ACC112 (cell line): ENCODE measurements around the gene MIDN.
"Not testable (repeated sequence)": the region's sequence is repeated elsewhere in the genome, so short reads cannot be mapped to it uniquely, and the experiment has no call there.

Experiments used
- H2AFZ ChIP-seq: fragments of 200-600 bp; sonication (generic); one replicate; pipeline ENCODE4 v1.6.0; 2017; ENCODE audit warnings: antibody characterized with exemption, low read length; ENCODE audit not compliant: unreplicated experiment
- H3K27ac ChIP-seq: fragments of 200-600 bp; sonication (generic); 2 replicates; pipeline ENCODE4 v1.5.1; 2014; ENCODE audit warnings: low read depth, mild to moderate bottlenecking, antibody characterized with exemption, low read length, moderate library complexity
- H3K27me3 ChIP-seq: fragments of 200-600 bp; sonication (generic); 2 replicates; pipeline ENCODE4 v1.6.1; 2014; ENCODE audit warnings: mild to moderate bottlenecking, antibody characterized with exemption, low read length, moderate library complexity, mixed read lengths; ENCODE audit not compliant: insufficient read depth
- H3K36me3 ChIP-seq: fragments of 200-600 bp; sonication (generic); 2 replicates; pipeline ENCODE4 v1.6.1; 2016; ENCODE audit warnings: mild to moderate bottlenecking, antibody characterized with exemption, low read length, moderate library complexity, mixed read lengths; ENCODE audit not compliant: insufficient read depth
- H3K4me1 ChIP-seq: fragments of 200-600 bp; sonication (generic); one replicate; pipeline ENCODE4 v1.6.1; 2016; ENCODE audit warnings: low read length, mixed read lengths; ENCODE audit not compliant: insufficient read depth, unreplicated experiment, control insufficient read depth
- H3K4me3 ChIP-seq: fragments of 200-600 bp; sonication (generic); 2 replicates; pipeline ENCODE4 v1.5.1; 2014; ENCODE audit warnings: mild to moderate bottlenecking, low read depth, low read length
- H3K79me2 ChIP-seq: fragments of 200-600 bp; sonication (generic); one replicate; pipeline ENCODE4 v1.6.0; 2016; ENCODE audit warnings: low read length; ENCODE audit not compliant: control insufficient read depth, unreplicated experiment, insufficient read depth

MIDN gene

DNA sequence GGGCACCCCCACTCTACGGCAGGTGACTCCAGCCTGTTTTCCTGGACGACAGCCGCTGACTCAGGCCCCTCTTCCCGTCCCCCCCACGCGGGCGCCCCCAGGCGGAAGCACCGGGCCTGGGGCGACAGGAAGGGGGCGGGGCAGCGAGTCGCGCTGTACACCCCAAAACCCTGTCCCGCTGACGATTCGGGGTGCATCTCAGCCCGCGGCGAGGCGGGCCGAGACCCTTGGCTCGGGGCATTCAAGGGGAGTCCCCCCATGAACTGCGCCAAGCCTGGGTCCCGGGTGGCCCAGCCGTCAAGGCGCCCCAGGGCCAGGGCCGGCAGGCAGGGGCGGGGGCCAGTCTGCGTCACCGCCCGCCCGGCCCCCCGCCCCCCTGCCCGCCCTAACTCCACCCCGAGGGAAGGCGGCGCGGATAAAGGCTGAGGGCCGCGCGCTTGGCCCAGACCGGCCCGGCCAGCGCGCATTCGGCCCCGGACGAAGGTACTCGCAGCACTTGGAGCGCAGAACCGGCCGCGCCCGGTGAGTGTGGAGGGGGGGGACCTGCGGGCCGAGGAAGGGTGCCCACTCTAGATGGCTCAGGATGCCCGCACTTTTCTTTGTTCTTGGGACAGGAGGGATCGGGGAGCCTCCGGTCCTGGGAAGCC lies at the start of gene MIDN:
Gene MIDN, plus strand, starts transcription at position 445 of the 647 bp plus-strand sequence. CDS start 1,714 bp downstream, outside the sequence.
- Histone ChIP-seq H3K4me1 (peaks cover 23% of the 10 kb centered on the region), H3K27ac (peak within 1 kb of the TSS; percentile 97), H2AFZ (no peak within 1 kb of the TSS), H3K4me3 (peak within 1 kb of the TSS; percentile 94), H3K27me3 (no peaks in the 10 kb centered on the region), H3K79me2 (peaks cover 24% of the 10 kb centered on the region), H3K36me3 (peaks cover 10% of the 10 kb centered on the region; the same call in 1 of the 2 replicates)

DNA sequence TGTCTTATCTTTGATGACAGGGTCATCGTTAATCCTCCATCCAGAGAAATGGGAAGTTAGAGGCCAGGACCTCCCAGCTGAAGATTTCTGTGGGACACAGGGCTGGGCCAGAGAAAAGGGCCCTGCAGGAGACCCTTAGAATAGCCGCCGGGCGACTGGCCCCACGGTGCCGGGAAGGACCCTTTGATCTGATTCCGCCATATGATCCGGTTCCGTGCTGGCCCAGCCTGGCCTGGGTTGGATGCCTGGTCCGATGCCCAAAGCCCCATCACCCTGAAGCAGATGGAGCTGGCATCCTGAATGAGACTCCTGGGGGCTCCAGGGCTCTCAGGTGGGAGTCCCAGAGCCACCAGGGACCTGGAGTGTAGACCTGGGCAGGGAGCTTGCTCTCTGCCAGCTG lies 48.9 kb upstream of the MIDN start:
- Histone ChIP-seq H3K4me1 (peaks cover 3% of the 10 kb centered on the region), H3K4me3 (no peak overlapping the region), H3K27me3 (no peaks in the 10 kb centered on the region), H2AFZ (no peak overlapping the region), H3K79me2 (no peaks in the 10 kb centered on the region), H3K36me3 (no peaks in the 10 kb centered on the region), H3K27ac (no peak overlapping the region)

DNA sequence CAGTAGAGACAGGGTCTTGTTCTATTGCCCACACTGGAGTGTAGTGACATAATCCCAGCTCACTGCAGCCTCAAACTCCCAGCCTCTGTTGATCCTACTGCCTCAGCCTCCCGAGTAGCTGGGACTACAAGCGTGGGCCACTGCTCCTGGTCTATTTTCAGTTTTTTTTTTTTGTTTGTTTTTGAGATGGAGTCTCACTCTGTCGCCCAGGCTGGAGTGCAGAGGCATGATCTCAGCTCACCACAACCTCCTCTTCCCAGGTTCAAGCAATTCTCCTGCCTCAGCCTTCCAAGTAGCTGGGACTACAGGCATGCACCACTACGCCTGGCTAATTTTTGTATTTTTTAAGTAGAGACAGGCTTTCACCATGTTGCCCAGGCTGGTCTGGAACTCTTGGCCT lies 47.8 kb upstream of the MIDN start:
- H2AFZ ChIP-seq, H3K79me2 ChIP-seq, H3K4me3 ChIP-seq, H3K27me3 ChIP-seq, H3K27ac ChIP-seq, H3K36me3 ChIP-seq, H3K4me1 ChIP-seq: not testable (repeated sequence)

DNA sequence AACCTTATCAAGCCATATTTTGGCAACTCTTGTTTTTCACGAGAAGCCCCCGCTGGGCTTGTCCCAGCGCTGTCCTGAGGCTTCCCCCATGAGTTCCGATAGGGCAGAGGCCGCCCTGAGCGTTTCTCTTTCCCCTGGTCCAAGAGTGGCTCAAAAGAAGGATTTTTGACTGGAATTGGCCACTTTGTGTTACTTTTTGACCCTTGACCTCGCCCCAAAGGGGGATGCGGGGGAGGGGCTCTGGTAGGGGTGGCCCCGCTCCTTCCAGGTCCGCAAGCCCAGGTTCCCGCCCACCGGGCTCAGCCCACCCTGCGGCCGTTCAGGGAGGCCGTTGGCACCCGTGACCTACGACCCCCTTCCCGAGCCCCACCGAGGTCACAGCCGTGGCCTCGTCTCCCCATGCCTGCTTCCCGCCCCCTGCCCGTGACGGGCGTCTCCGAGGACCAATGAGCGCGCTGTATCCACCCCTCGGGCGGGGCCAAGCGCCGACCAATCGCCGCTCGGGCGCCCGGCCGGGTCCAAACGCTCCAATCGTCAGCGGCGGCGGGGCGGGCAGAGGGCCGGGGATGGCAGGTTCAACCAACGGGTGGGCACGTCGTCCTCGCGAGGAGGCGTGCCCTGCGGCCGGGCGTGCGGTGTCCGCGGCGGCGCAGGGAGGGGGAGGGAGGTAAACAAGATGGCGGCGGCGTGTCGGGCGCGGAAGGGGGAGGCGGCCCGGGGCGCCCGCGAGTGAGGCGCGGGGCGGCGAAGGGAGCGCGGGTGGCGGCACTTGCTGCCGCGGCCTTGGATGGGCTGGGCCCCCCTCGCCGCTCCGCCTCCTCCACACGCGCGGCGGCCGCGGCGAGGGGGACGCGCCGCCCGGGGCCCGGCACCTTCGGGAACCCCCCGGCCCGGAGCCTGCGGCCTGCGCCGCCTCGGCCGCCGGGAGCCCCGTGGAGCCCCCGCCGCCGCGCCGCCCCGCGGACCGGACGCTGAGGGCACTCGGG lies 43.0 kb upstream of the MIDN start, which contains the start of gene STK11:
Gene STK11, plus strand, starts transcription at position 665 of the 986 bp plus-strand sequence. CDS start 1,136 bp downstream, outside the sequence.
- Histone ChIP-seq H3K4me3 (peak within 1 kb of the TSS; percentile 94), H3K27me3 (no peaks in the 10 kb centered on the region), H3K79me2 (peaks cover 26% of the 10 kb centered on the region), H3K27ac (peak within 1 kb of the TSS; percentile 19; the same call in 1 of the 2 replicates), H3K36me3 (no peaks in the 10 kb centered on the region), H3K4me1 (peaks cover 3% of the 10 kb centered on the region), H2AFZ (peak within 1 kb of the TSS; percentile 37)

DNA sequence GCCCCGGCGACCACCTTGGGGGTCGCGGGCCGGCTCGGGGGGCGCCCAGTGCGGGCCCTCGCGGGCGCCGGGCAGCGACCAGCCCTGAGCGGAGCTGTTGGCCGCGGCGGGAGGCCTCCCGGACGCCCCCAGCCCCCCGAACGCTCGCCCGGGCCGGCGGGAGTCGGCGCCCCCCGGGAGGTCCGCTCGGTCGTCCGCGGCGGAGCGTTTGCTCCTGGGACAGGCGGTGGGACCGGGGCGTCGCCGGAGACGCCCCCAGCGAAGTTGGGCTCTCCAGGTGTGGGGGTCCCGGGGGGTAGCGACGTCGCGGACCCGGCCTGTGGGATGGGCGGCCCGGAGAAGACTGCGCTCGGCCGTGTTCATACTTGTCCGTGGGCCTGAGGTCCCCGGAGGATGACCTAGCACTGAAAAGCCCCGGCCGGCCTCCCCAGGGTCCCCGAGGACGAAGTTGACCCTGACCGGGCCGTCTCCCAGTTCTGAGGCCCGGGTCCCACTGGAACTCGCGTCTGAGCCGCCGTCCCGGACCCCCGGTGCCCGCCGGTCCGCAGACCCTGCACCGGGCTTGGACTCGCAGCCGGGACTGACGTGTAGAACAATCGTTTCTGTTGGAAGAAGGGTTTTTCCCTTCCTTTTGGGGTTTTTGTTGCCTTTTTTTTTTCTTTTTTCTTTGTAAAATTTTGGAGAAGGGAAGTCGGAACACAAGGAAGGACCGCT lies 42.1 kb upstream of the MIDN start:
- no peak overlapping the region for H2AFZ ChIP-seq
- H3K27me3 ChIP-seq = no peaks in the 10 kb centered on the region
- H3K36me3 ChIP-seq = no peaks in the 10 kb centered on the region
- peak overlapping the region; percentile 19; the same call in 1 of the 2 replicates for H3K27ac ChIP-seq
- peak overlapping the region; percentile 94 for H3K4me3 ChIP-seq
- peaks cover 3% of the 10 kb centered on the region for H3K4me1 ChIP-seq
- H3K79me2 ChIP-seq = peaks cover 28% of the 10 kb centered on the region

DNA sequence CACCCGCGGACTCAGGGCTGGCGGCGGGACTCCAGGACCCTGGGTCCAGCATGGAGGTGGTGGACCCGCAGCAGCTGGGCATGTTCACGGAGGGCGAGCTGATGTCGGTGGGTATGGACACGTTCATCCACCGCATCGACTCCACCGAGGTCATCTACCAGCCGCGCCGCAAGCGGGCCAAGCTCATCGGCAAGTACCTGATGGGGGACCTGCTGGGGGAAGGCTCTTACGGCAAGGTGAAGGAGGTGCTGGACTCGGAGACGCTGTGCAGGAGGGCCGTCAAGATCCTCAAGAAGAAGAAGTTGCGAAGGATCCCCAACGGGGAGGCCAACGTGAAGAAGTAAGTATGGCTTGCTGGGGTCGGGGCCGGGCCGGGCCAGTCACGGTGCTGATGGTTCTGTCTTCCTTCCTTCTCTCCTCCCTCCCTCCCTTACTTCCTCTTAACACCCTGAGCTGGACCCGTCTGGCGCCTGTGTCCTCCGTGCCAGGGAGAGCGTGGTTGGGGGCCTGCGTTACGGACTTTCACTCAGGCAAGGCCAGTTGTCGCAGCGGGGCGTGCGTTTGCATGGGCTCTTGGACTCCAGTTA lies 41.4 kb upstream of the MIDN start:
- Histone ChIP-seq H3K4me3 (peak overlapping the region; percentile 94), H3K27me3 (no peaks in the 10 kb centered on the region), H3K4me1 (peaks cover 3% of the 10 kb centered on the region), H3K79me2 (peaks cover 34% of the 10 kb centered on the region), H3K36me3 (no peaks in the 10 kb centered on the region), H2AFZ (no peak overlapping the region), H3K27ac (peak overlapping the region; percentile 19; the same call in 1 of the 2 replicates)

DNA sequence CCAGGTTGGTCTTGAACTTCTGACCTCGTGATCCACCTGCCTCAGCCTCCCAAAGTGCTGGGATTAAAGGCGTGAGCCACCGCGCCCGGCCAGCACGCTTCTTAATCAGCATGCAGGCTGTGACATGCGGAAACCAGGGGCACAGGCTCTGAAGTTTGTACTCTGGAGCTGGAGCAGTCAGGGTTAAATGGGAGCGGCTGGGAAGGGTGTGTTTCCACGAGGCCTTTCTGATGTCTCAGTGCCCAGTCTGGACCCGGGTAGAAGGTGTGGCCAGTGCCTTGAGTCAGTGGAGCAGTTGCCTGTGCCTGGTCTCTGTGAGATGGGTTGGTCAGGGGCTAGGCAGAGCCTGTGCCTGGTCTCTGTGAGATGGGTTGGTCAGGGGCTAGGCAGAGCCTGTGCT lies 39.6 kb upstream of the MIDN start:
- not testable (repeated sequence) for H3K27ac ChIP-seq, H2AFZ ChIP-seq, H3K4me1 ChIP-seq, H3K4me3 ChIP-seq, H3K36me3 ChIP-seq, H3K27me3 ChIP-seq
- H3K79me2 ChIP-seq = peaks cover 39% of the 10 kb centered on the region

DNA sequence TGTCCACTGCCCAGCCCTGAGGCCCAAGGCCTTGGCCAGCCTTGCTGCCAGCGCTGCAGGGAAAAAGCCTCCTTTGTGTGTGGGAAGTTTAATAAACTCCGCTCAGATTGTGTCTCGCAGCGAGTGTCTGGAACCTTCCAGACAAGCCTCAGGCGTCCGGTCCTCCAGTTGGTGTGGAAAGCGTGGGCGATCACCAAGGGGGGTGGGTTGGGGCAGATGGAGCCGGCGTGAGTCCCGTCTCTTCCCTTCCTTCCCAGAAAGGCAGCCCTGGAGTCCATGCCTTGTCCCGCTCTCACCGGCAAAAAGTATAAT lies 38.2 kb upstream of the MIDN start:
- Histone ChIP-seq H3K27ac (no peak overlapping the region), H3K4me3 (no peak overlapping the region), H3K4me1 (peaks cover 3% of the 10 kb centered on the region), H2AFZ (no peak overlapping the region), H3K36me3 (no peaks in the 10 kb centered on the region), H3K79me2 (peaks cover 49% of the 10 kb centered on the region), H3K27me3 (no peaks in the 10 kb centered on the region)

DNA sequence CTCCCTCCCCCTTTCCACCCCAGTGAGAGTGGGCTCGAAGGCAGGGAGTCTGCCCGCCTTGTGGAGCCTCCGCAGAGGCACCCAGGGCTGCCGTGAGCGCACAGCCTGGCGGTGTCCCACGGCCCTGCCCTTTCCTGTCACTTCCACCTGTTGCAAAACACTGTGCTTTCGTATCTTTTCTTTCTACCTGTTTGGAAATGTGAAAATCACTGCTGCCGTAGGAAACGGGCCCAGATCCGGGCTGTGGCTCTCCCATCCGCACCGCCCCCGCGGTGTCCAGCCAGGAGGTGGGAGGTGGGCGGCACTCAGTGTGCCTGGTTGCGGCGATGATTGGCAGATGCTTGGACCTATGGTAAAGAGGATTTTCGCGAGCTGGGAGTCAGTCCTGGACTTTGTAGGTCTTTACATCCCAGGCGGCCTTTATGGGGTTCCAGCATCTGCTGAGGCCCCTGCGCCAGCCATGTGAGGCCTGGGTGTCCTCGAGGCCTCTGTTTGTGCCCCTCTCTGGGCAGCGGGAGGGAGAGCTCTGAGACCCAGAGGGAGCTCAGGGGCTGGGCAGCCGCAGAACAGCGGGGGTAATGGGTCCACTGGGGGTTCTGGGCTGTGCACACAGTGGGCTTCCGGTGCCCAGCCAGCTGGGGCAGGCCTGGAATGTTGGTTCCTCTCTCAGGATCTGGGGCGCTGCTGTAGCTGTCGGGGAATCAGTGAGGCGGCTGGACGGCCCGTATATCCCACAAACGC lies 36.7 kb upstream of the MIDN start:
- H3K36me3 ChIP-seq = no peaks in the 10 kb centered on the region

More for the DNA sequence above, 36.7 kb upstream of the MIDN start:
- H3K4me3 ChIP-seq = no peak overlapping the region
- H3K27me3 ChIP-seq = no peaks in the 10 kb centered on the region
- H3K27ac ChIP-seq = no peak overlapping the region
- no peak overlapping the region for H2AFZ ChIP-seq
- peaks cover 5% of the 10 kb centered on the region for H3K4me1 ChIP-seq
- H3K79me2 ChIP-seq = peaks cover 43% of the 10 kb centered on the region
